H1 (cell line): ENCODE data around the gene BFSP2. TPM values are rescaled to one million over a fixed set of nuclear protein-coding genes. Genes with fewer than 3 reads are reported as not detected.

Source experiments
- CREB1 ChIP-seq: IDR thresholded peaks from 2 replicates; pipeline ENCODE4 v1.6.1; 2012; ENCODE audit warnings: inconsistent platforms
- EGR1 ChIP-seq: IDR thresholded peaks from 2 replicates; pipeline ENCODE4 v1.6.1; 2011; ENCODE audit warnings: low read depth, low read length, borderline replicate concordance
- NANOG ChIP-seq: IDR thresholded peaks from 2 replicates; pipeline ENCODE4 v1.6.1; 2011; ENCODE audit warnings: low read length, low read depth, mild to moderate bottlenecking, inconsistent platforms; ENCODE audit not compliant: insufficient read depth, poor library complexity, severe bottlenecking
- PHF8 ChIP-seq: fragments of 200-600 bp; sonication (generic); conservative IDR thresholded peaks from 2 replicates; pipeline ENCODE4 v1.7.1; 2012; ENCODE audit warnings: low read depth, mild to moderate bottlenecking, inconsistent platforms, low read length, moderate library complexity
- POLR2A ChIP-seq, 2 experiments: IDR thresholded peaks; 1 replicate in 1 of 2; 2 replicates in 1 of 2; pipeline ENCODE4 v1.6.1; 2011; ENCODE audit warnings: low read depth in 2 of 2, low read length in 2 of 2, mild to moderate bottlenecking in 2 of 2; ENCODE audit errors: control extremely low read depth in 1 of 2
- RXRA ChIP-seq: IDR thresholded peaks from 2 replicates; pipeline ENCODE4 v1.6.1; 2011; ENCODE audit warnings: low read depth, mild to moderate bottlenecking, low read length, moderate library complexity; ENCODE audit not compliant: insufficient read depth
- polyA plus RNA-seq, 7 experiments: library from polyadenylated mRNA; depleted of rRNA in 3 of 7; stranded (reverse) in 5 of 7; unstranded in 2 of 7; fragments of >200 nt in 5 of 7; fragments of 200-250 nt in 2 of 7; gene quantifications; 1 replicate in 5 of 7; 2 replicates in 1 of 7; 4 replicates in 1 of 7; pipeline versions ENCODE4 v1.2.1 to v1.2.3, GENCODE V29; 2011 to 2013; ENCODE audit warnings: missing spikeins in 2 of 7, mixed read lengths in 2 of 7
- total RNA-seq: library from RNA; stranded (reverse); fragmentation: NEBNext Ultra II Directional; extraction: Animal tissue kit (Norgen Biotek cat#: 25700); gene quantifications from 2 replicates; pipeline ENCODE4 v1.2.1, GENCODE V29; 2021

The BFSP2 gene
- total and polyA plus RNA-seq, 2 of the 8 experiments (the other 6 are each of a cell fraction or from before 2014, with no cell fraction given): not detected

- TF ChIP-seq EGR1: no peak
- TF ChIP-seq NANOG: no peak
- TF ChIP-seq RXRA: no peak
- TF ChIP-seq POLR2A (IDR thresholded peaks at IDR 0.05; ENCODE audit: control extremely low read depth in 1 of 2, low read depth in 2 of 2, low read length in 2 of 2): no peak
- no peak for TF ChIP-seq PHF8
- no peak for TF ChIP-seq CREB1
These were observed 59.5 kb downstream of the BFSP2 start (continued) for GRCh38 chr3:133459400-133459799.
